NCI-H187 treated with DMSO at 0.1 percent for 48 hours (cell line): Measurements from ENCODE around the gene SETDB2.

Source experiments
- DNase-seq: peaks from one replicate; lab custom pipeline; 2025; lab: John Stamatoyannopoulos, UW

Gene SETDB2

GRCh38 chr13:49536144-49536873, 92.2 kb downstream of the SETDB2 start:
- DNase-seq: no peak

GRCh38 chr13:49538404-49538803, 94.3 kb downstream of the SETDB2 start:
- no peak for DNase-seq

- no peak for DNase-seq
These were observed 95.2 kb downstream of the SETDB2 start for GRCh38 chr13:49539313-49539712.

GRCh38 chr13:49539746-49540145, 95.7 kb downstream of the SETDB2 start:
- DNase-seq: no peak

- DNase-seq: no peak
These were observed 96.5 kb downstream of the SETDB2 start for GRCh38 chr13:49540552-49540951.

- DNase-seq: no peak
These were observed 99.6 kb downstream of the SETDB2 start for GRCh38 chr13:49543656-49544055.
